Smooth muscle cell (in vitro differentiated cells): ENCODE measurements around the gene LRBA. TPM values are rescaled to one million over a fixed set of nuclear protein-coding genes. Genes with fewer than 3 reads are reported as not detected.

ENCODE experiments used
- DNase-seq: peaks from one replicate; lab custom pipeline; 2025; ENCODE audit not compliant: unreplicated experiment; lab: John Stamatoyannopoulos, UW
- H2AFZ ChIP-seq: fragments of 200-600 bp; sonication (generic); 2 replicates; pipeline ENCODE4 v1.6.0; 2016; ENCODE audit warnings: antibody characterized with exemption, low read depth, mild to moderate bottlenecking
- H3F3A ChIP-seq: fragments of 200-600 bp; sonication (generic); 2 replicates; pipeline ENCODE4 v1.6.0; 2017; ENCODE audit warnings: antibody characterized with exemption, low read depth
- H3K27ac ChIP-seq: fragments of 200-600 bp; sonication (generic); 2 replicates; pipeline ENCODE4 v1.5.1; 2016; ENCODE audit warnings: low read depth, mild to moderate bottlenecking
- H3K27me3 ChIP-seq: fragments of 200-600 bp; sonication (generic); 2 replicates; pipeline ENCODE4 v1.6.1; 2016; ENCODE audit warnings: low read depth, mild to moderate bottlenecking
- H3K36me3 ChIP-seq: fragments of 200-600 bp; sonication (generic); 2 replicates; pipeline ENCODE4 v1.5.1; 2016; ENCODE audit warnings: low read depth
- H3K4me1 ChIP-seq: fragments of 200-600 bp; sonication (generic); 2 replicates; pipeline ENCODE4 v1.5.1; 2016; ENCODE audit warnings: low read depth
- H3K4me2 ChIP-seq: fragments of 200-600 bp; sonication (generic); 2 replicates; pipeline ENCODE4 v1.6.0; 2016; ENCODE audit warnings: mild to moderate bottlenecking
- H3K4me3 ChIP-seq: fragments of 200-600 bp; sonication (generic); 2 replicates; pipeline ENCODE4 v1.5.1; 2016; ENCODE audit warnings: mild to moderate bottlenecking
- H3K79me2 ChIP-seq: fragments of 200-600 bp; sonication (generic); 2 replicates; pipeline ENCODE4 v1.6.0; 2016; ENCODE audit warnings: low read depth, mild to moderate bottlenecking
- H3K9ac ChIP-seq: fragments of 200-600 bp; sonication (generic); 2 replicates; pipeline ENCODE4 v1.6.0; 2016; ENCODE audit warnings: low read depth
- H3K9me3 ChIP-seq: fragments of 200-600 bp; sonication (generic); replicated peaks from 2 replicates; pipeline ENCODE4 v1.5.1; 2016; ENCODE audit warnings: low read depth
- H4K20me1 ChIP-seq: fragments of 200-600 bp; sonication (generic); 2 replicates; pipeline ENCODE4 v1.6.0; 2016; ENCODE audit warnings: low read depth
- CTCF ChIP-seq: fragments of 200-600 bp; sonication (generic); IDR thresholded peaks from 2 replicates; pipeline ENCODE4 v1.5.1; 2017; ENCODE audit warnings: borderline replicate concordance, mild to moderate bottlenecking, antibody characterized with exemption; ENCODE audit not compliant: insufficient read depth, poor library complexity, severe bottlenecking
- WGBS: methylation state at CpG from one replicate; pipeline ENCODE4 v1.1.7; 2016; ENCODE audit warnings: low lambda C conversion rate; 5-methylcytosine and 5-hydroxymethylcytosine counted together
- polyA plus RNA-seq: library from polyadenylated mRNA; unstranded; fragments of >200 nt; fragmentation: Nextera tagmentation; extraction: Ambion mirVana; gene quantifications from 2 replicates; pipeline ENCODE4 v1.2.1, GENCODE V29; 2016
- total RNA-seq: library from RNA; depleted of rRNA; stranded (reverse); fragments of >200 nt; gene quantifications from 2 replicates; pipeline ENCODE4 v1.2.3, GENCODE V29; 2014

Gene LRBA
- total and polyA plus RNA-seq, 2 experiments from 2014 or later, result 1.6 to 26.2 TPM

GRCh38 chr4:150423503-150423902 is 591.6 kb downstream of the LRBA start:
- no peak overlapping the region for H3K9ac ChIP-seq
- DNase-seq, result no peak
- no peaks in the 10 kb centered on the region for H3K36me3 ChIP-seq
- H2AFZ ChIP-seq, result no peak overlapping the region
- WGBS, result 97% methylated on average over 12 of the region's 12 CpGs
- TF ChIP-seq CTCF, result no peak
- no peak overlapping the region for H3K4me2 ChIP-seq
- no peaks in the 10 kb centered on the region for H3F3A ChIP-seq
- no peak overlapping the region for H3K4me3 ChIP-seq
- H3K27me3 ChIP-seq, result no peaks in the 10 kb centered on the region
- no peaks in the 10 kb centered on the region for H3K9me3 ChIP-seq
- no peak overlapping the region for H3K27ac ChIP-seq
- no peaks in the 10 kb centered on the region for H3K79me2 ChIP-seq
- no peaks in the 10 kb centered on the region for H3K4me1 ChIP-seq
- H4K20me1 ChIP-seq, result no peaks in the 10 kb centered on the region

- H4K20me1 ChIP-seq, result no peaks in the 10 kb centered on the region
- no peaks in the 10 kb centered on the region for H3F3A ChIP-seq
- no peak overlapping the region for H3K27ac ChIP-seq
- no peak overlapping the region for H2AFZ ChIP-seq
- H3K9me3 ChIP-seq, result no peaks in the 10 kb centered on the region
- no peaks in the 10 kb centered on the region for H3K27me3 ChIP-seq
- no peaks in the 10 kb centered on the region for H3K36me3 ChIP-seq
- 92% methylated on average over 13 of the region's 13 CpGs for WGBS
- no peak for DNase-seq
- no peak overlapping the region for H3K4me3 ChIP-seq
- H3K9ac ChIP-seq, result no peak overlapping the region
- H3K79me2 ChIP-seq, result no peaks in the 10 kb centered on the region
- H3K4me2 ChIP-seq, result no peak overlapping the region
- H3K4me1 ChIP-seq, result no peaks in the 10 kb centered on the region
- TF ChIP-seq CTCF, result no peak
Measured at GRCh38 chr4:150423074-150423473, 592.0 kb downstream of the LRBA start.

- TF ChIP-seq CTCF, result no peak
- Histone ChIP-seq H3K4me3 (no peak overlapping the region), H2AFZ (no peak overlapping the region), H3K79me2 (no peaks in the 10 kb centered on the region), H3K9ac (no peak overlapping the region), H3K4me1 (no peaks in the 10 kb centered on the region), H4K20me1 (no peaks in the 10 kb centered on the region), H3K27ac (no peak overlapping the region), H3K9me3 (no peaks in the 10 kb centered on the region), H3F3A (no peaks in the 10 kb centered on the region), H3K36me3 (no peaks in the 10 kb centered on the region), H3K27me3 (no peaks in the 10 kb centered on the region), H3K4me2 (no peak overlapping the region)
- WGBS, result 79% methylated on average over 1 of the region's 1 CpG
- DNase-seq, result no peak
Measured at GRCh38 chr4:150421612-150422011, 593.5 kb downstream of the LRBA start.

GRCh38 chr4:150419939-150420338 is 595.1 kb downstream of the LRBA start:
- no peak for TF ChIP-seq CTCF
- WGBS, result 92% methylated on average over 4 of the region's 4 CpGs
- Histone ChIP-seq H3K27ac (no peak overlapping the region), H3K4me2 (no peak overlapping the region), H3K9me3 (no peaks in the 10 kb centered on the region), H3K79me2 (no peaks in the 10 kb centered on the region), H3K9ac (no peak overlapping the region), H3K36me3 (no peaks in the 10 kb centered on the region), H4K20me1 (no peaks in the 10 kb centered on the region), H3F3A (no peaks in the 10 kb centered on the region), H3K4me3 (no peak overlapping the region), H3K4me1 (no peaks in the 10 kb centered on the region), H2AFZ (no peak overlapping the region), H3K27me3 (no peaks in the 10 kb centered on the region)
- DNase-seq, result no peak
